ENCODE results near the gene PARP4. TPM values are rescaled to one million over a fixed set of nuclear protein-coding genes. Genes with fewer than 3 reads are reported as not detected.

PARP4 gene
- total and polyA plus RNA-seq, 2 donors (not counting 1 experiment from before 2014, with no cell fraction given): 22.2 to 88.8 TPM

DNA sequence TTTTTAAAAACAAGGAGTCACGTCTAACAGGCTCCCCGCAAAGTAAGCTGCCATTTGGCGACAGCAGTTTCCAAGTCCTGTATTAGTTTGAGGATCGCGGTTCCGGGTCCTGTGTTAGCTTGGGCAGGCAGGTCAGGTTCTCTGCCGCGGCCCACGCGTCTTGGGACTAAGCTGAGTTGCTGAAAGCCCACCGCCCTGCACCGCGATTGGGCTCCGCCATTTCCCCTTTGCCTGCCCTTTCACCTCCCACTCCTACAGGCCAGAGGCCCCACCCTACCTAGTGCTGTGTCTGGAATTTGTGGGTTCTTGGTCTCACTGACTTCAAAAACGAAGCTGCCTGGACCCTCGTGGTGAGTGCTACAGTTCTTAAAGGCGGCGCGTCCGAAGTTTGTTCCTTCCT is 6.8 kb downstream of the PARP4 start:
- Mint-ChIP-seq H3K4me1 (peaks cover 7% of the 10 kb centered on the region), H3K4me3 (no peak overlapping the region), H3K9me3 (ENCODE audit: insufficient read depth) (no peaks in the 10 kb centered on the region), H3K27ac (no peak overlapping the region), H3K27me3 (no peaks in the 10 kb centered on the region)
- H2AFZ ChIP-seq (ENCODE audit: insufficient read depth, low read depth, low read length, poor library complexity, severe bottlenecking): no peak overlapping the region
- H3K36me3 ChIP-seq (replicated peaks in 1 of 2; ENCODE audit: control extremely low read depth in 1 of 2, control insufficient read depth in 1 of 2, extremely low read depth in 1 of 2, insufficient read depth in 2 of 2, low read length in 1 of 2): peaks cover 6 to 36% of the 10 kb centered on the region in 2 experiments
- TF ChIP-seq, protein P1, sequence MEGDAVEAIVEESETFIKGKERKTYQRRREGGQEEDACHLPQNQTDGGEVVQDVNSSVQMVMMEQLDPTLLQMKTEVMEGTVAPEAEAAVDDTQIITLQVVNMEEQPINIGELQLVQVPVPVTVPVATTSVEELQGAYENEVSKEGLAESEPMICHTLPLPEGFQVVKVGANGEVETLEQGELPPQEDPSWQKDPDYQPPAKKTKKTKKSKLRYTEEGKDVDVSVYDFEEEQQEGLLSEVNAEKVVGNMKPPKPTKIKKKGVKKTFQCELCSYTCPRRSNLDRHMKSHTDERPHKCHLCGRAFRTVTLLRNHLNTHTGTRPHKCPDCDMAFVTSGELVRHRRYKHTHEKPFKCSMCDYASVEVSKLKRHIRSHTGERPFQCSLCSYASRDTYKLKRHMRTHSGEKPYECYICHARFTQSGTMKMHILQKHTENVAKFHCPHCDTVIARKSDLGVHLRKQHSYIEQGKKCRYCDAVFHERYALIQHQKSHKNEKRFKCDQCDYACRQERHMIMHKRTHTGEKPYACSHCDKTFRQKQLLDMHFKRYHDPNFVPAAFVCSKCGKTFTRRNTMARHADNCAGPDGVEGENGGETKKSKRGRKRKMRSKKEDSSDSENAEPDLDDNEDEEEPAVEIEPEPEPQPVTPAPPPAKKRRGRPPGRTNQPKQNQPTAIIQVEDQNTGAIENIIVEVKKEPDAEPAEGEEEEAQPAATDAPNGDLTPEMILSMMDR (IDR thresholded peaks at IDR 0.05): no peak
- no peak for TF ChIP-seq EZH2 (IDR thresholded peaks at IDR 0.05; ENCODE audit: borderline replicate concordance, insufficient read depth, low read depth, low read length, poor library complexity, severe bottlenecking)
- no peak overlapping the region for H3K27ac ChIP-seq (ENCODE audit: low read length in 2 of 2)
- peaks cover 61% of the 10 kb centered on the region for H3K79me2 ChIP-seq (ENCODE audit: control insufficient read depth, insufficient read depth, low read length)
- DNase-seq: no peak
- no peak overlapping the region for H3K4me3 ChIP-seq (ENCODE audit: control extremely low read depth in 1 of 5, extremely low read depth in 1 of 5, insufficient read depth in 1 of 5, low read depth in 2 of 5, low read length in 4 of 5)
- H3K9me3 ChIP-seq (ENCODE audit: control extremely low read depth in 1 of 3, control insufficient read depth in 2 of 3, insufficient read depth in 1 of 3, low read length in 2 of 3): peaks cover 0 to 7% (median 0%) of the 10 kb centered on the region in 3 donors
- POLR2A ChIA-PET: no interaction called here
- peaks cover 58% of the 10 kb centered on the region for H4K20me1 ChIP-seq (ENCODE audit: control insufficient read depth, insufficient read depth, low read length, poor library complexity, severe bottlenecking)
- WGBS (ENCODE audit: insufficient coverage): 97% methylated on average over 17 of the region's 20 CpGs
- intact Hi-C loops (cut with micrococcal nuclease): no loop called here
- H3K4me1 ChIP-seq (ENCODE audit: control insufficient read depth in 2 of 2, insufficient read depth in 2 of 2, low read length in 2 of 2): peaks cover 3 to 4% of the 10 kb centered on the region in 2 donors
- CTCF ChIA-PET: no interaction called here
- H3K4me2 ChIP-seq (replicated peaks; ENCODE audit: low read depth, low read length, poor library complexity, severe bottlenecking): no peak overlapping the region
- no peak for ATAC-seq (ENCODE audit: low read depth)
- no peak overlapping the region for H3K9ac ChIP-seq (ENCODE audit: low read length)
- H3K27me3 ChIP-seq (replicated peaks in 1 of 4; ENCODE audit: control extremely low read depth in 1 of 4, control insufficient read depth in 3 of 4, insufficient read depth in 4 of 4, low read length in 3 of 4): no peaks in the 10 kb centered on the region

DNA sequence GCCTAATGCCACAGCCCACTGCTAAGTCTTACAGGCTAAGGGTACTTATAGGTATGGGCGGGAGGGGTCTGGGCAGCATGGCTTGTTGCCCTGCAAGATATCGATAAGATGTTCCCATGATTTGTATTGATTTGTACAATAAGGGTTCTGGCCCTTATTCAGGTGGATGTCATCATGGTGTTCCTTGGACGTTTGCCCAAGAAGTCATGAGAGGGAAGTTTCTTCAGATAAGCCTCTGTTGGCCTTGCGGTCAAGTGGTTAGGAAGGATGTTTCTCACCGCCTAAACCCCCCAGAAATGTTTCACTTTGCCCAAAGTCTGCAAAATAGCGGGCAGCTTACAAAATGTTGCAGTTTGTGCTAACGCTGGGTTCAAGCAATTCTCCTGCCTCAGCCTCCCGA is 7.3 kb downstream of the PARP4 start:
- H3K4me3 Mint-ChIP-seq: no peak overlapping the region
- Histone ChIP-seq H3K4me1 (ENCODE audit: control insufficient read depth in 2 of 2, insufficient read depth in 2 of 2, low read length in 2 of 2) (no peaks in the 10 kb centered on the region), H3K27me3 (replicated peaks in 1 of 4; ENCODE audit: control extremely low read depth in 1 of 4, control insufficient read depth in 3 of 4, insufficient read depth in 4 of 4, low read length in 3 of 4) (no peaks in the 10 kb centered on the region), H4K20me1 (ENCODE audit: control insufficient read depth, insufficient read depth, low read length, poor library complexity, severe bottlenecking) (peaks cover 53% of the 10 kb centered on the region), H3K4me3 (ENCODE audit: control extremely low read depth in 1 of 5, extremely low read depth in 1 of 5, insufficient read depth in 1 of 5, low read depth in 2 of 5, low read length in 4 of 5) (no peak overlapping the region), H2AFZ (ENCODE audit: insufficient read depth, low read depth, low read length, poor library complexity, severe bottlenecking) (no peak overlapping the region), H3K9me3 (ENCODE audit: control extremely low read depth in 1 of 3, control insufficient read depth in 2 of 3, insufficient read depth in 1 of 3, low read length in 2 of 3) (peaks cover 0 to 7% (median 0%) of the 10 kb centered on the region in 3 donors), H3K36me3 (replicated peaks in 1 of 2; ENCODE audit: control extremely low read depth in 1 of 2, control insufficient read depth in 1 of 2, extremely low read depth in 1 of 2, insufficient read depth in 2 of 2, low read length in 1 of 2) (peaks cover 6 to 37% of the 10 kb centered on the region in 2 experiments), H3K9ac (ENCODE audit: low read length) (no peak overlapping the region), H3K4me2 (replicated peaks; ENCODE audit: low read depth, low read length, poor library complexity, severe bottlenecking) (no peak overlapping the region), H3K79me2 (ENCODE audit: control insufficient read depth, insufficient read depth, low read length) (peaks cover 56% of the 10 kb centered on the region), H3K27ac (ENCODE audit: low read length in 2 of 2) (no peak overlapping the region)
- H3K27ac Mint-ChIP-seq: no peak overlapping the region
- intact Hi-C loops (cut with micrococcal nuclease): no loop called here
- no peaks in the 10 kb centered on the region for H3K27me3 Mint-ChIP-seq
- no peak for TF ChIP-seq EZH2 (IDR thresholded peaks at IDR 0.05; ENCODE audit: borderline replicate concordance, insufficient read depth, low read depth, low read length, poor library complexity, severe bottlenecking)
- TF ChIP-seq, protein P1 (IDR thresholded peaks at IDR 0.05): no peak
- CTCF ChIA-PET: no interaction called here
- DNase-seq: no peak
- no peaks in the 10 kb centered on the region for H3K9me3 Mint-ChIP-seq (ENCODE audit: insufficient read depth)
- ATAC-seq (ENCODE audit: low read depth): no peak
- POLR2A ChIA-PET: no interaction called here
- peaks cover 4% of the 10 kb centered on the region for H3K4me1 Mint-ChIP-seq
- WGBS (ENCODE audit: insufficient coverage): 91% methylated on average over 6 of the region's 8 CpGs
